Naive thymus-derived CD4-positive, alpha-beta T cell (primary cell): ENCODE results near the gene RTL3. TPM values are rescaled to one million over a fixed set of nuclear protein-coding genes. Genes with fewer than 3 reads are reported as not detected.
"Not testable (repeated sequence)": the region's sequence is repeated elsewhere in the genome, so short reads cannot be mapped to it uniquely, and the experiment has no call there.

Experiments
- ATAC-seq: fragments of 150-1000 bp; cut with Tn5 transposase; 2 replicates; pipeline ENCODE4 v1.10.0; 2021; ENCODE audit warnings: mild to moderate bottlenecking, moderate library complexity
- CTCF ChIA-PET: fragments of 350-600 bp; sonication (Branson Sonifier 250); formaldehyde crosslinking; loops from one replicate; lab custom pipeline; 2021; ENCODE audit warnings: antibody characterized with exemption; lab: Charles Lee
- POLR2A ChIA-PET: fragments of 350-600 bp; sonication (Branson Sonifier 250); formaldehyde crosslinking; loops from one replicate; lab custom pipeline; 2021; ENCODE audit warnings: antibody characterized with exemption, inconsistent platforms; lab: Charles Lee
- DNase-seq, 9 donors: peaks; one replicate each; pipeline versions ENCODE4 v3.0.0 to v3.0.0-alpha.2; 2020 to 2022; ENCODE audit warnings: mixed read lengths in 1 of 9
- H3K27ac ChIP-seq: one replicate; pipeline ENCODE4 v1.7.0; 2013; ENCODE audit warnings: mild to moderate bottlenecking, low read depth, low read length, moderate library complexity
- H3K27me3 ChIP-seq, 2 donors: one replicate each; pipeline ENCODE4 v1.7.0; 2013; ENCODE audit warnings: low read length in 2 of 2, mild to moderate bottlenecking in 2 of 2, moderate library complexity in 2 of 2; ENCODE audit not compliant: control insufficient read depth in 2 of 2, insufficient read depth in 2 of 2
- H3K36me3 ChIP-seq, 3 experiments: 1 replicate in 2 of 3; 2 replicates in 1 of 3; pipeline ENCODE4 v1.7.0; 2013; ENCODE audit warnings: low read length in 3 of 3, mild to moderate bottlenecking in 3 of 3, moderate library complexity in 1 of 3; ENCODE audit not compliant: insufficient read depth in 3 of 3, control insufficient read depth in 2 of 3
- H3K4me1 ChIP-seq, 2 donors: one replicate each; pipeline ENCODE4 v1.7.0; 2013; ENCODE audit warnings: low read length in 2 of 2, mild to moderate bottlenecking in 2 of 2, moderate library complexity in 1 of 2; ENCODE audit not compliant: control insufficient read depth in 2 of 2, insufficient read depth in 2 of 2
- H3K4me3 ChIP-seq: 2 replicates; pipeline ENCODE4 v1.7.0; 2013; ENCODE audit warnings: mild to moderate bottlenecking, low read length
- H3K9me3 ChIP-seq, 3 experiments: 1 replicate in 2 of 3; 2 replicates in 1 of 3; pipeline ENCODE4 v1.7.0; 2013; ENCODE audit warnings: low read length in 3 of 3; ENCODE audit not compliant: control insufficient read depth in 2 of 3
- H3K27ac Mint-ChIP-seq, 9 donors: one replicate each; pipeline ENCODE4 v1.8.0; 2020 to 2022; ENCODE audit warnings: mixed read lengths in 9 of 9, mild to moderate bottlenecking in 8 of 9, moderate library complexity in 5 of 9, inconsistent platforms in 2 of 9
- H3K27me3 Mint-ChIP-seq, 5 donors: one replicate each; pipeline ENCODE4 v1.8.0; 2021 to 2022; ENCODE audit warnings: mixed read lengths in 5 of 5, mild to moderate bottlenecking in 1 of 5
- H3K36me3 Mint-ChIP-seq, 5 donors: one replicate each; pipeline ENCODE4 v1.8.0; 2020 to 2022; ENCODE audit warnings: mixed read lengths in 5 of 5, mild to moderate bottlenecking in 3 of 5, inconsistent platforms in 1 of 5
- H3K4me1 Mint-ChIP-seq, 7 donors: one replicate each; pipeline ENCODE4 v1.8.0; 2020 to 2022; ENCODE audit warnings: mixed read lengths in 7 of 7, mild to moderate bottlenecking in 3 of 7, inconsistent platforms in 1 of 7
- H3K4me3 Mint-ChIP-seq, 10 donors: one replicate each; pipeline ENCODE4 v1.8.0; 2020 to 2022; ENCODE audit warnings: mild to moderate bottlenecking in 10 of 10, mixed read lengths in 10 of 10, moderate library complexity in 6 of 10, inconsistent platforms in 2 of 10
- H3K9me3 Mint-ChIP-seq, 11 donors: one replicate each; pipeline ENCODE4 v1.8.0; 2020 to 2022; ENCODE audit warnings: mixed read lengths in 11 of 11, mild to moderate bottlenecking in 4 of 11, inconsistent platforms in 1 of 11, moderate library complexity in 1 of 11
- intact Hi-C, 2 donors: fragments of 100-400 bp; cut with micrococcal nuclease; formaldehyde crosslinking; loops; one replicate each; pipeline ENCODE4 v1.15.1; 2023
- polyA plus RNA-seq, 2 donors: library from polyadenylated mRNA; unstranded; fragments of 300-500 nt; fragmentation: Illumina TruSeq; gene quantifications; one replicate each; pipeline ENCODE4 v1.2.3, GENCODE V29; 2021
- total RNA-seq, 6 experiments: library from RNA in 5 of 6; stranded (reverse) in 5 of 6; gene quantifications; 1 replicate in 5 of 6; 2 replicates in 1 of 6; pipeline ENCODE4 v1.2.3 and lab custom pipeline; 2021 to 2026

The RTL3 gene
- total and polyA plus RNA-seq, 7 experiments from 2014 or later = not detected

GRCh38 chrX:78653118-78653822 is 5.9 kb downstream of the RTL3 start:
- Mint-ChIP-seq H3K27ac (peak overlapping the region in 1 of 9 donors; percentile 53), H3K4me3 (peak overlapping the region in 1 of 10 donors; percentile 74), H3K4me1 (peaks cover 11 to 35% (median 23%) of the 10 kb centered on the region in 7 donors), H3K27me3 (no peaks in the 10 kb centered on the region), H3K36me3 (peaks cover 0 to 11% (median 0%) of the 10 kb centered on the region in 5 donors), H3K9me3 (peaks cover 0 to 11% (median 0%) of the 10 kb centered on the region in 11 donors)
- H3K27ac ChIP-seq = no peak overlapping the region
- H3K27me3 ChIP-seq = no peaks in the 10 kb centered on the region
- ATAC-seq (peak; percentile 57), DNase-seq (no peak)
- H3K9me3 ChIP-seq = no peaks in the 10 kb centered on the region
- ChIA-PET POLR2A (interaction anchor here (0.6 kb wide), 1 partner anchor 289 kb away, joined by 3 read pairs; no protein-coding TSS in a partner anchor), CTCF (no interaction called here)
- intact Hi-C loops = loop anchor here in 1 of 2 donors (2.0 to 10.0 kb wide), 4 partner anchors 136 to 432 kb away; partner anchors contain the start of gene P2RY10
- H3K4me1 ChIP-seq = peaks cover 12 to 13% of the 10 kb centered on the region in 2 donors
- H3K36me3 ChIP-seq = no peaks in the 10 kb centered on the region
- no peak overlapping the region for H3K4me3 ChIP-seq

- Mint-ChIP-seq H3K4me1 (peaks cover 6 to 33% (median 22%) of the 10 kb centered on the region in 7 donors), H3K27ac (peak overlapping the region in 4 of 9 donors; percentile 7 to 82 (median 39)), H3K4me3 (peak overlapping the region in 8 of 10 donors; percentile 46 to 79 (median 66)), H3K27me3 (no peaks in the 10 kb centered on the region), H3K36me3 (peaks cover 0 to 32% (median 0%) of the 10 kb centered on the region in 5 donors), H3K9me3 (peaks cover 0 to 23% (median 2%) of the 10 kb centered on the region in 11 donors)
- no peaks in the 10 kb centered on the region for H3K9me3 ChIP-seq
- no peak overlapping the region for H3K27ac ChIP-seq
- ATAC-seq (peak; percentile 53), DNase-seq (peak in 3 of 9 donors; percentile 23 to 44 (median 40))
- H3K4me3 ChIP-seq = no peak overlapping the region
- H3K36me3 ChIP-seq = no peaks in the 10 kb centered on the region
- H3K27me3 ChIP-seq = no peaks in the 10 kb centered on the region
- ChIA-PET CTCF (no interaction called here), POLR2A (no interaction called here)
- peaks cover 12 to 13% of the 10 kb centered on the region in 2 donors for H3K4me1 ChIP-seq
- intact Hi-C loops = loop anchor here in 1 of 2 donors (5.0 to 10.0 kb wide), 3 partner anchors 134 to 434 kb away; no protein-coding TSS in a partner anchor
Measured at GRCh38 chrX:78650906-78651437, 8.2 kb downstream of the RTL3 start.

- Mint-ChIP-seq H3K4me1 (peaks cover 7 to 19% (median 14%) of the 10 kb centered on the region in 7 donors), H3K9me3 (peaks cover 0 to 35% (median 10%) of the 10 kb centered on the region in 11 donors), H3K36me3 (peaks cover 0 to 44% (median 0%) of the 10 kb centered on the region in 5 donors), H3K27ac (peak overlapping the region in 8 of 9 donors; percentile 39 to 82 (median 65)), H3K27me3 (no peaks in the 10 kb centered on the region), H3K4me3 (peak overlapping the region in 9 of 10 donors; percentile 20 to 75 (median 59))
- POLR2A ChIA-PET = no interaction called here
- Histone ChIP-seq H3K4me3 (no peak overlapping the region), H3K27me3 (no peaks in the 10 kb centered on the region), H3K27ac (no peak overlapping the region), H3K4me1 (peaks cover 3 to 5% of the 10 kb centered on the region in 2 donors), H3K36me3 (no peaks in the 10 kb centered on the region), H3K9me3 (no peaks in the 10 kb centered on the region)
- CTCF ChIA-PET = no interaction called here
- ATAC-seq = peak; percentile 76
- intact Hi-C loops = no loop called here
- peak in 7 of 9 donors; percentile 8 to 67 (median 47) for DNase-seq
Measured at GRCh38 chrX:78643874-78644273, 15.3 kb downstream of the RTL3 start.

- ATAC-seq = no peak
- ChIA-PET CTCF (no interaction called here), POLR2A (no interaction called here)
- Histone ChIP-seq H3K36me3 (no peaks in the 10 kb centered on the region), H3K4me1 (peaks cover 3 to 5% of the 10 kb centered on the region in 2 donors), H3K4me3 (no peak overlapping the region), H3K27me3 (no peaks in the 10 kb centered on the region), H3K9me3 (no peaks in the 10 kb centered on the region), H3K27ac (no peak overlapping the region)
- peaks cover 0 to 34% (median 10%) of the 10 kb centered on the region in 11 donors for H3K9me3 Mint-ChIP-seq
- H3K4me1 Mint-ChIP-seq = peaks cover 7 to 17% (median 14%) of the 10 kb centered on the region in 7 donors
- intact Hi-C loops = no loop called here
- H3K27ac Mint-ChIP-seq = peak overlapping the region in 1 of 9 donors; percentile 62
- peaks cover 0 to 40% (median 0%) of the 10 kb centered on the region in 5 donors for H3K36me3 Mint-ChIP-seq
- no peaks in the 10 kb centered on the region for H3K27me3 Mint-ChIP-seq
- peak overlapping the region in 1 of 10 donors; percentile 58 for H3K4me3 Mint-ChIP-seq
- no peak for DNase-seq
Measured at GRCh38 chrX:78643096-78643495, 16.0 kb downstream of the RTL3 start.

- H3K4me3 ChIP-seq, H3K36me3 ChIP-seq, H3K4me1 Mint-ChIP-seq, DNase-seq, H3K4me1 ChIP-seq, H3K27ac Mint-ChIP-seq, ATAC-seq, H3K27ac ChIP-seq, POLR2A ChIA-PET, H3K27me3 ChIP-seq, H3K27me3 Mint-ChIP-seq, CTCF ChIA-PET, H3K4me3 Mint-ChIP-seq, intact Hi-C loops: not testable (repeated sequence)
- H3K36me3 Mint-ChIP-seq = peaks cover 0 to 17% (median 0%) of the 10 kb centered on the region in 5 donors
- peaks cover 0 to 18% (median 7%) of the 10 kb centered on the region in 11 donors for H3K9me3 Mint-ChIP-seq
- H3K9me3 ChIP-seq = peaks cover 0 to 11% (median 0%) of the 10 kb centered on the region in 3 experiments
Measured at GRCh38 chrX:78636096-78636495, 23.0 kb downstream of the RTL3 start.

GRCh38 chrX:78624962-78625909 is 33.9 kb downstream of the RTL3 start:
- Mint-ChIP-seq H3K4me1 (peaks cover 0 to 15% (median 7%) of the 10 kb centered on the region in 7 donors), H3K36me3 (peaks cover 0 to 2% (median 0%) of the 10 kb centered on the region in 5 donors), H3K4me3 (peak overlapping the region in 1 of 10 donors; percentile 37), H3K9me3 (peaks cover 0 to 2% (median 0%) of the 10 kb centered on the region in 11 donors), H3K27me3 (no peaks in the 10 kb centered on the region), H3K27ac (no peak overlapping the region)
- intact Hi-C loops = no loop called here
- ChIA-PET POLR2A (no interaction called here), CTCF (no interaction called here)
- no peak for ATAC-seq
- DNase-seq = no peak
- H3K27ac ChIP-seq = no peak overlapping the region
- peaks cover 0 to 3% of the 10 kb centered on the region in 2 donors for H3K4me1 ChIP-seq
- H3K4me3 ChIP-seq = no peak overlapping the region
- no peaks in the 10 kb centered on the region for H3K36me3 ChIP-seq
- no peaks in the 10 kb centered on the region for H3K27me3 ChIP-seq
- H3K9me3 ChIP-seq = no peaks in the 10 kb centered on the region
